GM23338 (cell line): ENCODE results near the gene PANK1. TPM values are rescaled to one million over a fixed set of nuclear protein-coding genes. Genes with fewer than 3 reads are reported as not detected.

Source experiments
- ATAC-seq: fragments of 200-7000 bp; cut with Tn5 transposase; 3 replicates; pipeline ENCODE4 v1.9.1; 2020
- DNase-seq: peaks from one replicate; pipeline ENCODE4 v3.0.0-alpha.2; 2015; ENCODE audit warnings: low spot score
- H2AFZ ChIP-seq: fragments of 200-600 bp; sonication (generic); 2 replicates; pipeline ENCODE4 v1.8.0; 2016; ENCODE audit warnings: antibody characterized with exemption, mild to moderate bottlenecking, moderate library complexity
- H3F3A ChIP-seq: fragments of 200-600 bp; sonication (generic); replicated peaks from 2 replicates; pipeline ENCODE4 v1.8.0; 2017; ENCODE audit warnings: antibody characterized with exemption, mixed run types, low read depth
- H3K27ac ChIP-seq: fragments of 200-600 bp; sonication (generic); 2 replicates; pipeline ENCODE4 v1.6.1; 2016; ENCODE audit warnings: low read depth
- H3K27me3 ChIP-seq: fragments of 200-600 bp; sonication (generic); 2 replicates; pipeline ENCODE4 v1.8.0; 2016; ENCODE audit warnings: mild to moderate bottlenecking, mixed run types, moderate library complexity; ENCODE audit not compliant: insufficient read depth
- H3K36me3 ChIP-seq: fragments of 200-600 bp; sonication (generic); 2 replicates; pipeline ENCODE4 v1.8.0; 2016; ENCODE audit warnings: mild to moderate bottlenecking; ENCODE audit not compliant: insufficient read depth
- H3K4me1 ChIP-seq: fragments of 200-600 bp; sonication (generic); 2 replicates; pipeline ENCODE4 v1.8.0; 2016; ENCODE audit warnings: mild to moderate bottlenecking, moderate library complexity; ENCODE audit not compliant: insufficient read depth
- H3K4me2 ChIP-seq: fragments of 200-600 bp; sonication (generic); 2 replicates; pipeline ENCODE4 v1.7.1; 2017; ENCODE audit warnings: mixed run types
- H3K4me3 ChIP-seq: fragments of 200-600 bp; sonication (generic); 2 replicates; pipeline ENCODE4 v1.6.1; 2016; ENCODE audit warnings: mixed run types
- H3K79me2 ChIP-seq: fragments of 200-600 bp; sonication (generic); replicated peaks from 2 replicates; pipeline ENCODE4 v1.8.0; 2017; ENCODE audit warnings: mild to moderate bottlenecking; ENCODE audit not compliant: insufficient read depth
- H3K9me2 ChIP-seq: fragments of 200-600 bp; sonication (generic); 2 replicates; pipeline ENCODE4 v1.8.0; 2017; ENCODE audit not compliant: insufficient read depth
- H4K20me1 ChIP-seq: fragments of 200-600 bp; sonication (generic); replicated peaks from 2 replicates; pipeline ENCODE4 v1.8.0; 2017; ENCODE audit warnings: mild to moderate bottlenecking; ENCODE audit not compliant: insufficient read depth
- H3K27ac Mint-ChIP-seq: 2 replicates; pipeline ENCODE4 v1.8.0; 2020; ENCODE audit warnings: inconsistent platforms, mild to moderate bottlenecking, moderate library complexity, mixed read lengths
- H3K27me3 Mint-ChIP-seq: 3 replicates; pipeline ENCODE4 v1.8.0; 2022; ENCODE audit warnings: low read depth, mild to moderate bottlenecking, moderate library complexity, mixed read lengths, inconsistent platforms; ENCODE audit not compliant: insufficient read depth, poor library complexity
- H3K36me3 Mint-ChIP-seq: 3 replicates; pipeline ENCODE4 v1.8.0; 2021; ENCODE audit warnings: low read depth, mild to moderate bottlenecking, inconsistent platforms, moderate library complexity, mixed read lengths
- H3K4me1 Mint-ChIP-seq: 3 replicates; pipeline ENCODE4 v1.8.0; 2020; ENCODE audit warnings: mild to moderate bottlenecking, inconsistent platforms, mixed read lengths
- H3K4me3 Mint-ChIP-seq: 3 replicates; pipeline ENCODE4 v1.8.0; 2021; ENCODE audit warnings: moderate library complexity, mild to moderate bottlenecking, inconsistent platforms, mixed read lengths
- H3K9me3 Mint-ChIP-seq: 3 replicates; pipeline ENCODE4 v1.8.0; 2020; ENCODE audit warnings: moderate library complexity, mild to moderate bottlenecking, inconsistent platforms, mixed read lengths
- CREB1 ChIP-seq: fragments of 250-450 bp; sonication (Bioruptor Pico); IDR thresholded peaks from 2 replicates; pipeline ENCODE4 v1.5.0; 2020; ENCODE audit warnings: low read depth, mild to moderate bottlenecking, moderate library complexity
- CTCF ChIP-seq, 2 experiments: fragments of 200-600 bp in 1 of 2; sonication (generic) in 1 of 2; conservative IDR thresholded peaks; 2 replicates each; pipeline versions ENCODE4 v1.5.1 to v1.6.1; 2016 to 2017; ENCODE audit warnings: antibody characterized with exemption in 2 of 2, low read depth in 2 of 2, mild to moderate bottlenecking in 2 of 2, moderate library complexity in 1 of 2
- ETS1 ChIP-seq: IDR thresholded peaks from 2 replicates; pipeline ENCODE4 v1.6.1; 2016; ENCODE audit warnings: antibody characterized with exemption
- EZH2 ChIP-seq: fragments of 200-600 bp; sonication (generic); IDR thresholded peaks from one replicate; pipeline ENCODE4 v1.8.0; 2017; ENCODE audit warnings: antibody characterized with exemption, mild to moderate bottlenecking, low read depth; ENCODE audit not compliant: unreplicated experiment
- EZH2phosphoT487 ChIP-seq: fragments of 200-600 bp; sonication (generic); IDR thresholded peaks from one replicate; pipeline ENCODE4 v1.8.1; 2018; ENCODE audit warnings: antibody characterized with exemption; ENCODE audit not compliant: unreplicated experiment
- JUNB ChIP-seq: IDR thresholded peaks from one replicate; pipeline ENCODE4 v1.6.1; 2016; ENCODE audit warnings: antibody characterized with exemption; ENCODE audit not compliant: unreplicated experiment
- NANOG ChIP-seq: IDR thresholded peaks from 2 replicates; pipeline ENCODE4 v1.6.1; 2016; ENCODE audit warnings: antibody characterized with exemption, borderline replicate concordance
- POLR2AphosphoS5 ChIP-seq: IDR thresholded peaks from 2 replicates; pipeline ENCODE4 v1.6.1; 2016; ENCODE audit warnings: antibody characterized with exemption, low read depth
- REST ChIP-seq: IDR thresholded peaks from one replicate; pipeline ENCODE4 v1.6.1; 2018; ENCODE audit warnings: antibody characterized with exemption; ENCODE audit not compliant: unreplicated experiment
- STAT1 ChIP-seq: IDR thresholded peaks from one replicate; pipeline ENCODE4 v1.6.1; 2016; ENCODE audit warnings: antibody characterized with exemption; ENCODE audit not compliant: unreplicated experiment
- ZNF114 ChIP-seq: fragments of 250-450 bp; sonication (Bioruptor Pico); IDR thresholded peaks from 2 replicates; pipeline ENCODE4 v1.5.0; 2020; ENCODE audit warnings: mild to moderate bottlenecking, moderate library complexity
- ZNF331 ChIP-seq: fragments of 250-450 bp; sonication (Bioruptor Pico); IDR thresholded peaks from 2 replicates; pipeline ENCODE4 v1.5.0; 2020; ENCODE audit warnings: low read depth, mild to moderate bottlenecking, moderate library complexity
- ZNF462 ChIP-seq: fragments of 250-450 bp; sonication (Bioruptor Pico); IDR thresholded peaks from 2 replicates; pipeline ENCODE4 v1.5.0; 2020; ENCODE audit warnings: mild to moderate bottlenecking, moderate library complexity
- polyA plus RNA-seq: library from polyadenylated mRNA; unstranded; fragments of >200 nt; fragmentation: Nextera tagmentation; extraction: Ambion mirVana; gene quantifications from 2 replicates; pipeline ENCODE4 v1.2.1, GENCODE V29; 2016
- total RNA-seq: library from RNA; depleted of rRNA; stranded (reverse); fragments of >200 nt; shearing (Covaris generic); gene quantifications from 2 replicates; pipeline ENCODE4 v1.2.3, GENCODE V29; 2014

PANK1 gene
- total and polyA plus RNA-seq, 2 experiments from 2014 or later, result 15.2 to 44.7 TPM

- H3K27me3 Mint-ChIP-seq, result peaks cover 3% of the 10 kb centered on the region
- DNase-seq (no peak), ATAC-seq (no peak)
- Histone ChIP-seq H3K4me3 (no peak overlapping the region), H4K20me1 (no peaks in the 10 kb centered on the region), H2AFZ (no peak overlapping the region), H3F3A (no peaks in the 10 kb centered on the region), H3K27ac (no peak overlapping the region), H3K4me1 (peaks cover 21% of the 10 kb centered on the region), H3K4me2 (no peak overlapping the region), H3K27me3 (no peaks in the 10 kb centered on the region), H3K9me2 (no peaks in the 10 kb centered on the region), H3K36me3 (no peaks in the 10 kb centered on the region), H3K79me2 (no peaks in the 10 kb centered on the region)
- peaks cover 31% of the 10 kb centered on the region; the same call in 2 of the 3 replicates for H3K4me1 Mint-ChIP-seq
- H3K9me3 Mint-ChIP-seq, result no peaks in the 10 kb centered on the region; the same call in 2 of the 3 replicates
- H3K27ac Mint-ChIP-seq, result no peak overlapping the region
- H3K4me3 Mint-ChIP-seq, result no peak overlapping the region
- TF ChIP-seq ZNF114 (no peak), STAT1 (no peak), JUNB (no peak), ETS1 (no peak), NANOG (no peak), EZH2phosphoT487 (no peak), REST (no peak), ZNF462 (no peak), CREB1 (CRISPR knock-in tag) (no peak), ZNF331 (CRISPR knock-in tag) (no peak), CTCF (conservative IDR thresholded peaks at IDR 0.05; ENCODE audit: low read depth in 2 of 2) (no peak), EZH2 (no peak), POLR2AphosphoS5 (no peak)
- H3K36me3 Mint-ChIP-seq, result no peaks in the 10 kb centered on the region
Measured at GRCh38 chr10:89565180-89565579, 79.9 kb downstream of the PANK1 start.
